ENCODE measurements around the gene EFNA1.

The EFNA1 gene, protein sequence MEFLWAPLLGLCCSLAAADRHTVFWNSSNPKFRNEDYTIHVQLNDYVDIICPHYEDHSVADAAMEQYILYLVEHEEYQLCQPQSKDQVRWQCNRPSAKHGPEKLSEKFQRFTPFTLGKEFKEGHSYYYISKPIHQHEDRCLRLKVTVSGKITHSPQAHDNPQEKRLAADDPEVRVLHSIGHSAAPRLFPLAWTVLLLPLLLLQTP

DNA sequence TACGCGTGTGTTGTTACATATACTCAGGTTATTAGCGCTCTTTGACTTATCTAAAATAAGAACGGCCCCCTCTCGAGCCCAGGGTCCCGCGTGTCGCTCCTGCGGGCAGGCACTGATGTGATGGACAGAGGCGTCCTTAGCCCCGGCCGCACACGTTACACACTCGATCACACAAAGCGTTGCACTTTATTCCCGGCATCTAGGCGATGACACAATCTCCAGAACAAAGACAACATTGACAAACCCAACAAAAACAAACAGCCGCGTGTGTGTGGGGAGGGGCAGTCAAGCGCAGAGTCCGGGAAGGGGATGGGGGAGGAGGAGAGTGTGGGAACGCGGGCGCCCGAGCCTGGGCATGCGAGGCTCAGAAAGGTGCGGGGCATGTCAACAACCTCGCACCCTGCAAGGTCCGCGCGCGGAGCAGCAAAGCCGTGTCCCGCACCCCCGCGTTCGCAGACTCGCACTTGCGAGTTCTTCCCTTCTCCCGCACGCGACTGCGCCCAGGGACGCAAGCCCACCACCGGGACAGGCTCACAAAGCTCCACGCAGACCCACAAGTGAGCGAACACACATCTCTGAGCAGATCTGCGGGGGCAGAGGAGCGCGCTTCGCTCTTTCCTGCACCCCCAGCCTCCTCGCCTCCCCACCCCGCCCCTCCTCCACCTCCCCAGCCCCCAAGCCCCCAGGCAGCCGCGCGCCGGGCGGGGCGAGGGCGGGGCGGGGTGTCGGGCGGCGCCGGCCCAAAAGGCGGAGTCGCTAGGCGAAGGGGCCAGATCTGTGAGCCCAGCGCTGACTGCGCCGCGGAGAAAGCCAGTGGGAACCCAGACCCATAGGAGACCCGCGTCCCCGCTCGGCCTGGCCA is at the start of gene EFNA1:
TSS of gene EFNA1 (plus strand) at position 772 of the 862 bp plus-strand sequence. CDS start 102 bp downstream, outside the sequence.
- DNase-seq: peak; percentile 35 to 47

DNA sequence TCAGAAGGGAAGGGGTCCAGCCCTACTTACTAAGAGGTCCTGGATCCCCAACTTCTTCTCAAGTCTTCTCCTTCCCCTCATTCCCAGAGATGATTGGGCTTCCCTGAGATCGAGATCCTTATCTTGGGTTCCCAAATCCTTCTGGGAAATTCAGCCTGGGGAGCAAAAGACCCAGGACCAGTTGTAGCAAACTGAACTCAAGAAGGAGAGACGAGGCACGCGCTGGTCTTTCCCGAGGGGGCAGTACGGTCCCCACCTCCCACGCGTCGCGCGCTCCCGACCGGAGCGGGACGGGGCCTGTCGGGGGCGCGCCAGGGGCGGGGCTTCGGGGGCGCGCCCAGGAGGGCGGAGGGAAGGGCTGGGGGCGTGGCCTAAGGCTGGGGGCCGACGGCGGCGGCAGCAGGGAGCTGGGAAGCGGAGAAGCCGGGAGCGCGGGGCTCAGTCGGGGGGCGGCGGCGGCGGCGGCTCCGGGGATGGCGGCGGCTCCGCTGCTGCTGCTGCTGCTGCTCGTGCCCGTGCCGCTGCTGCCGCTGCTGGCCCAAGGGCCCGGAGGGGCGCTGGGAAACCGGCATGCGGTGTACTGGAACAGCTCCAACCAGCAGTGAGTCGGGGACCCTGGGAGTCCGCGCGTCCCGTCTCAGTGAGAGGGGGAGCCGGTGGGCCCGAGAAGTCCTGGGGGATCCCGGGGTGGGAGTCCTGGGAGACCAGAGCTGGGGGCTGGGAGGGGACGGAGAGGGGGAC is 49.0 kb upstream of the EFNA1 start, which contains the start of gene EFNA3:
TSS of gene EFNA3 (plus strand) at position 369 of the 741 bp plus-strand sequence. CDS start at position 474, 105 bp downstream.
- peak; percentile 58 to 69 for DNase-seq

DNA sequence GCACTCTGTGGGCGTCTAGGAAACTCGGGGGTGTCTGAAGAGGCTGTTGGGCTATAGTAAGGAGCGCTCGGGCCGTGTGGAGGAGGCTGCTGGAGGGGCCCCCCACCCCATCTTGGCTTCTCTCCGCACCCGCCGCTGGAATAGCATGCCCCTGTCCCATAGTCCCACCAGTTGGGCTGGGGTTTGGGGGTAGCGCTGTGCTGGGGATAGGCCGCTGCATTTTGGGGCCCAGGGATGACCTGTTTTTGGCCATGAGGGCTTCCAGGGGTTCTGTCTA is 48.5 kb upstream of the EFNA1 start:
- no peak for DNase-seq

DNA sequence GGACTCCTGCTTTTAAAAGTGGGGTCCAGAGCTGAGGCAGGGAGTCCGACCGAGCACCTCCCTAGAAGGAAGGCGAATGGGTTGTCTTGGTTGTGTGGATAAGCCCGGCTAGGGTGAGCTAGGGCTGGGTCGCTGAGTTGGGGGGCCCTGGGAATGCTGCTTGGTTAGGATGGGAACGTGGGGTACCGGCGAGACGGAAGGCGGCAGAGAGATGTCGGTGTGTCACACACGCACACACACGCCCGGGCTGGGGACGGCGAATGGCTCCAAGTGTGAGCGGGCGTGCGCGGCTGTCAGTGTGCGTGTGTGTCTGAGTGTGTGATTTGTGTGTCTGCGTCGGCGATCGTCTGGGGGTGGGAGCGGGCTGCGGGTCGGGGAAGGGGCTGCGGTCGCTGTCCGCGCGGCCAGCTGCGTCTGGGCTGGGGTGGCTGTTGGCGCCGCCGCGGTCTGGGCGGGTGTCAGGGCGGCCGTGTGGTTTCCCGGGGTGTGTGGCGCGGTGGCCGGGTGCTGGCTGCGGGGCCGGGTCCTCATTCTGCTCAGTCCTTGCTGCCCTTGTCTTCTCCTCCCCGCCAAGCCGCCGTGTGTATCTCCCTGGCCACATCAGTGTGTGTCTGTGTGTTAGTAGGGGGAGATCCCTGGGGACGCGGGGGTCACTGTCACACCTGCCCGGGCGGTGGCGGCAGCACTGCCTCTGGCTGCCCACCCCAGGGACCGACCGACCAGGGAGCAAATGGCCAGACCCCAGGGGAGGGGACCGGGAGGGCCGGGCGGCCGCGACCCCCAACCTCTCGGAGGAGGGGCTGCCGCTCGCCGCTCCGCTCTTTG is 48.0 kb upstream of the EFNA1 start:
- DNase-seq: peak in 1 of 2 experiments; percentile 19

DNA sequence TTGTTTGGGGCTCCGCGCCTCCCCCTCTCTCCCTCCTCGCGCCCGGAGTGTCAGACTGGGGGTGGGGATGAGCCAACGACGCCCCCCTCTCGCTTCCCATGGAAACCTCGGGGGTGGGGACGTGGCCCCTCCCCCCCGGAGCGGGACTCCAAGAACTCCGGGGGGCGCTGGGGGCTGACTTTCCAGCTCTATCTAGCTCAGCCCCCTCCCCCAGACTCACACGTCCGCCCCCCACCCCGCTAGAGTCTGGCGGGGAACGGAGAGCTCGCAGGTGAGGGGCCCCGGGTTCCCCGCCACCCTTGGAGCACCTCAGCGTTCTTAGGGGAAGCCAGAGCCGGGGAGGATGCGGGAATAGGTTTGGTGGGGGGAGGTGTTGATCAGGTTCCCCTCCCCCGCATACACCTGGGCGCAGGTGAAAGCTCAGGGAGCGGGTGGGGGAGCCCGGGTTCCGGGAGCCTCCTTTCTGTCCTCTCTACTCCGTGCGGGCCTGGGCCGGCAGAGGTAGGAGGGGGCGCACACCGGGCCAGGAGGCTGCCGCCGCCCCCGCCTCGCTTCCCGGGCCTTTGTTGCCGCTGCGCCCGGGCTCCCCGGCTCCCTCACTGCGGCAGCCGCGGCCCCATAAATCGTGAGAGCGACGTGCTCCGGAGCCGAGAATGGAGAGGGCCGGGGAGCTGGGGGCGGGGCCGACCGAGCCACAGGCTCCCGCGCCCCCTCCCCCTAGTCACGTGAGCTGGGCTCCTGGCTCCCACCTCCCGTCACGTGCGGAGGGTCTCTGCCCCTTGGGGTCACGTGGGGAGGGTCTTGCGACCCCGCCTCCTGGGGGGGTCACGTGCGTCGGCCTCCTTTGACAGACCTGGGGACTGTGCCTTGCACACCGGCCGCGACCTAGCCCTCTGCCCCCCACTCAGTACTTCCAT is 47.1 kb upstream of the EFNA1 start:
- peak in 1 of 2 experiments; percentile 21 for DNase-seq

DNA sequence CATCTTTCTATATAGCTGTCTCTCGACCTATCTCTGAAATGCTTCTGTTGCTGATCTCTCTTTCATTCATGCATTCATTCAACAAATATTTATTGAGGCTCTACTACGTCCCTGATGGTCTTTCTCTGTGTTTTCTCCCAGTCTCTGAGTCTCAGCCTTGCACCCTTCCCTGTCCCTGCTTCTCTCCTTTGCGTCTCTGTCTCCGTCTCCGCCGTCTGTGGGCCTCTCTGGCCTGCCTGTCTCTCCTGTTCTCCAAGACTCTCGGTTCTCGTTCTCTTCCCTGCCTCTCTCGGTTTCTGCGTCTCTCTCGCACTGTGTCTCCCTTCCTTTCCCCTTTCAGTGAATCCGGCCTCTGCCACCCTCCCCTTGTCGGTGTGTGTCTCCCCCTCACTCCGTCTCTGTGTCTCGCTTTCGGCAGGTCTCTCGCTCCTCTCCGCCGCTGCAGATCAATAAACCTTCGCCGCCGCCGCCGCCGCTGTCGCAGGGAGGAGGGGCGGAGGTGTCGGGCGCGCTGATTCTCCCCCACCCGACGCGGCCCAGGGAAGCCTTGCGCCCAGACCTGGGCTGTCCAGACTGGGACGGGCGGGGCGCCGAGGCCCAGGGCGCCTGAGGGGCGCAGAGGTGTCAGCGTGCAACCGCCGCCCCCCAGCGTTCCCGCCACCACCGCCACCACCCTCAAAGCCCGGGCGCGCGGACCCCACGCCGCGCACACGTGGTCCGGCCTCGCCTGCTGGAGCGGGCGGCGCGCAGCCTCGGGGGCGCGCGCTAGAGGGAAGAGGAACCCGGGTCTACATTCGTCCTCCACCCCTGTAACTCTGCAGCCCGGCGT is 46.0 kb upstream of the EFNA1 start:
- peak in 1 of 2 experiments; percentile 18 for DNase-seq

DNA sequence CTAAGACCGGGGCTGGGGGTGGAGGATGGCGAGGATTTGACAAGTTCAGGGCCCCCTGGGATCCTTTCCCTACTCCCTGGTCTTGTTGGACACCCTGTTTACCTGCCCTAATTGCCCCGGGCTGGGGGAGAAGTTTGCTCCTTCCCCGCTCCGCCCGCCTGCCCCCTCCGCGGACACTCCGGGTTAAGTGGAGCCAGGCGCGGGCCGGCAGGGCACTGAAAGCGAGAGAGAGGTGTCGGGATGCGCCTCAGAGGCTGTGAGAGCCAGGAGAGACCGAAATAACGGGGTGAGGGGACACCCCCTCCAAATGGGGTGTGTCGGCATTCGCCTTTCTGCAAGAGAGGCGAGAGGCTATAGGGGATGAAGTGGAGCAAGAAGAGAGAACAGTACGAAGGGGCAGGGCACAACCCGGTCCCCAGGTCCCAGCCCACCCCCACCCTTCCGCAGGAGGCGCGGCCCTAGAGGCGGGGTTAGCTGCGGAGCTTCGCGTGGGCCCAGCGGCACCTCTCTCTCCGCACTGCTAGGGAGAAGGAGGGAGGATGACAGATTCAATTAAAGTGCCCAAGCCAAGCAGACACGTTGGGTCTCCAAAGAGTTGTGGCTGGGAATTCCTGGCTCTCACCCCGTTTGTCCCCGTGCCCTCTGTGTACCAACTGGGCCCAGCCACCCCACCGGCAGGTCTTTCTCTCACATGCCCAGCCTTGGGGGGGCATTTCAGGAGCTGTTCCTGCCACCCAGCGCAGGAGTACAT is 45.2 kb upstream of the EFNA1 start:
- peak in 1 of 2 experiments; percentile 54 for DNase-seq

DNA sequence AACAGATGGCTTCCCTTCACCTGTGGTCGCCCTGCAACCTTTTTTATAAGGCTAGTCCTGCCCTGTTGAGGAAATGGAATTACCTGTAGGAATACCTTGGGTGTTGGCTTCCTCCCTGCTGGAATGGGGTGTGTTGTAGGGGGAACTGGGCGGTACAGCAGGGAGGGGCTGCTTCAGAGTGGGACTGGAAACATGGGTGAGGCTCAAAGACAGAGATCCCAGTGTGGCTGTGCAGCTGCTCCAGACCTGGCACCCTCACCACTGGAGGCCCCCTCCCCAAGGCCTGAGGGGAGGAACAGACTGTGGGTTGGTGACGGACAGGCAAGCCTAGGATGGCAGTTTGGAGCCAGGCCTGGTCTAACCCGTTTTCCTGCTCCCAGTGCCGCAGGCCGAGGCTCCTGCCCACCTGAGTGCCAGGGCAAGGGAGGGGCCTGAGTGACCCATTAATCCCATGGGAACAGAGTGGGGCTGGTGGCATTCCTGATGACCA is 44.6 kb upstream of the EFNA1 start:
- DNase-seq: no peak

DNA sequence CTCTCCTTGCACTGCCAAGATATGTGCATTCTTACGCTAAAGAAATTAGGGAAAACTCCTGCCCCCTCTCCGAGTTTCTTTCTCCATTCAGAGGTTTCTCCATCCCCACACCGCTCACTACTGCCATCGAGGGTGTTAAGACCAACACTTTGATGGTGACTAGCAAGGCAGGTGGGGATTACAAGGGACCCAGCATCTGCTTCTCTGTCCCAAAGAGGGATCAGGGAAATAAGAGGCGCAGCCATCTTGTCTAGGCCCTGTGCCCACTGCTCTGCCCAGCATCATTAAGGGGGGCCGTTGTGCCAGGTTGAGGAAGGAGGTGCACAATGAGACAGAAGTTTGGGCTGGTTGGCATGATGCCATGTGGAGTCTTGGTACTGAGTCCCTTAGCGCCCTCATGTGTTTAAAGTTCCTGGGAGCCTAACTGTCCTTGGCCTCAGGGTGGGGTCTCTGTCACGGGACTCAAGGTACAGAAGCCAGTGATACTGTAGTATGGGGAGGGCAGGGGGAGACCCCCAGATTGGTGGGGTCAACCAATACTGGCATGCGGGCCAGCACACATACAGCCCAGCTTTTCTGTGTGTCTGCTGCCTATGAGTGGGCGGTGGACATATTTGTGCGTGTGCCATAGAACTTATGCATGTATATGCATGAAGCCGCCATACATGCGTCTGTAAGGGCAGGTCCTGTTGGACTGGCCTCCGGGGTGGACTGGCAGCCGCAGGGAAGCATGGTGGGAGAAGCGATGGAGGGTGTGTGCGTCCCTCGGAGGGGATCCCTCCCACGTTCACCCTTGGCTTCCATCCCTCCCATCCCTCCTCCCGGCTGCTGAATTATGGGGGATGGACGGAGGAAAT is 43.6 kb upstream of the EFNA1 start:
- DNase-seq: peak in 1 of 2 experiments; percentile 15

DNA sequence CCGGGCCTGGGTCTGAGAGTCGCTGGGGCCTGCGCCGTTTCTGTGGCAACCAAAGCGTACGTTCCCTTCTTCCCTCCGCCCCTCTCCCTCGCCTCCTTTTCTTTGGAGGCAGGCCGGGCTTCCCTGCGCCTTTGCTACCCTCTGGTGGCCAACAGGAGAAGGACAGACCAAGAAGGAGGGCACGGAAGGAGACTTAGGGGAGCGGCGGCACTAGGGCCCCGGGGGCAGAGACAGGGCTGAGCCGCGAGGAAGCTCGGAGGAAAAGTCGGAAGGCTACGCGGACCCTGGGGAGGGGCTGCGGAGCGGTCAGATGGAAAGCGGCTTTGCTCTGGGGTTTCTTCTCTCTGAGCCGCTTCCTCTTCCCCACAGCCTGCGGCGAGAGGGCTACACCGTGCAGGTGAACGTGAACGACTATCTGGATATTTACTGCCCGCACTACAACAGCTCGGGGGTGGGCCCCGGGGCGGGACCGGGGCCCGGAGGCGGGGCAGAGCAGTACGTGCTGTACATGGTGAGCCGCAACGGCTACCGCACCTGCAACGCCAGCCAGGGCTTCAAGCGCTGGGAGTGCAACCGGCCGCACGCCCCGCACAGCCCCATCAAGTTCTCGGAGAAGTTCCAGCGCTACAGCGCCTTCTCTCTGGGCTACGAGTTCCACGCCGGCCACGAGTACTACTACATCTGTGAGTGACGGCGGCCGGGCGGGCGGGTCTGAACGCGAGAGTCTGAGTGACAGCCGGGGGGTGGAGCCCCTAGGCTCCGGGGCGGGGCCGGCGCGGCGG is 42.8 kb upstream of the EFNA1 start:
- peak; percentile 88 to 90 for DNase-seq

DNA sequence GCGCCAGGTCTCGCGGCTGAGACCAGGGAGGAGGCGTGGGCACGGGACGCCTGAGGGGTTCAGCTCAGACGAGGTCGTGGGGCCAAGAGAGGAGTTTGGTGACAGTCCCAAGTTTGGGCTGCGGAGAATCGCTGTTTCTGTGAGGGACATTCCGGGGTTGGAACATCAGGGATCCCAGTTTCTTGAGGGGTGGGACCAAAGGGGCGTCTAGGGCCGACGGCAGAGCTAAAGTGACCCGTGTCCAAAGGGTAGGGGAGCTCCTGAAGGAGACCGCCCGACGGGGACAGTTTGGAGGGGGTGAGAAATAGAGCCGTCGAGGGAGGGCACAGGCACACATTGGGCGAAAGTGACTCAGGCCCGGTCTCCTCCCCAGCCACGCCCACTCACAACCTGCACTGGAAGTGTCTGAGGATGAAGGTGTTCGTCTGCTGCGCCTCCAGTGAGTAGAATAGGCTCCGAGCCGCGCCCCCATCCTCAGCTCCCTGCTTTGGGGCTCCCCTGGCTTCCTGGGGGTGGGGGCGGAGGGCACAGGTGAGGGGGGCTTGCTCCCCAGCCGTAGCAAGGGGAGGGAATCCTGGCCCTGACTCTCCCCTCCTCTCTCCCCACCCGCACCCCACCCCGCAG is 42.1 kb upstream of the EFNA1 start:
- peak; percentile 71 to 89 for DNase-seq

DNA sequence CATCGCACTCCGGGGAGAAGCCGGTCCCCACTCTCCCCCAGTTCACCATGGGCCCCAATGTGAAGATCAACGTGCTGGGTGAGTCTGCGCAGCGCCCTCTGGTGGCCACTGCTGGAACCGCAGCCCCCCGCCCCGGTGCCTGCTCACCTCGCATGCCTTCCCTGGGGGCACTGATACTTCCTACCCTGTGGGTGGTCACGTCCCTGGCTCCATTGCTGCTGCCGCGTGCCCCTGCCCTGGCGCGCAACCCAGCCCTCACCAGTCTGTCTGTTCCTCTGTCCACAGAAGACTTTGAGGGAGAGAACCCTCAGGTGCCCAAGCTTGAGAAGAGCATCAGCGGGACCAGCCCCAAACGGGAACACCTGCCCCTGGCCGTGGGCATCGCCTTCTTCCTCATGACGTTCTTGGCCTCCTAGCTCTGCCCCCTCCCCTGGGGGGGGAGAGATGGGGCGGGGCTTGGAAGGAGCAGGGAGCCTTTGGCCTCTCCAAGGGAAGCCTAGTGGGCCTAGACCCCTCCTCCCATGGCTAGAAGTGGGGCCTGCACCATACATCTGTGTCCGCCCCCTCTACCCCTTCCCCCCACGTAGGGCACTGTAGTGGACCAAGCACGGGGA is 41.4 kb upstream of the EFNA1 start:
- peak; percentile 66 to 79 for DNase-seq

DNA sequence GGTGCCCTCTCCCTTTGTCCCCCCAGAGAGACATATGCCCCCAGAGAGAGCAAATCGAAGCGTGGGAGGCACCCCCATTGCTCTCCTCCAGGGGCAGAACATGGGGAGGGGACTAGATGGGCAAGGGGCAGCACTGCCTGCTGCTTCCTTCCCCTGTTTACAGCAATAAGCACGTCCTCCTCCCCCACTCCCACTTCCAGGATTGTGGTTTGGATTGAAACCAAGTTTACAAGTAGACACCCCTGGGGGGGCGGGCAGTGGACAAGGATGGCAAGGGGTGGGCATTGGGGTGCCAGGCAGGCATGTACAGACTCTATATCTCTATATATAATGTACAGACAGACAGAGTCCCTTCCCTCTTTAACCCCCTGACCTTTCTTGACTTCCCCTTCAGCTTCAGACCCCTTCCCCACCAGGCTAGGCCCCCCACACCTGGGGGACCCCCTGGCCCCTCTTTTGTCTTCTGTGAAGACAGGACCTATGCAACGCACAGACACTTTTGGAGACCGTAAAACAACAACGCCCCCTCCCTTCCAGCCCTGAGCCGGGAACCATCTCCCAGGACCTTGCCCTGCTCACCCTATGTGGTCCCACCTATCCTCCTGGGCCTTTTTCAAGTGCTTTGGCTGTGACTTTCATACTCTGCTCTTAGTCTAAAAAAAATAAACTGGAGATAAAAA is 40.7 kb upstream of the EFNA1 start:
- DNase-seq: no peak

DNA sequence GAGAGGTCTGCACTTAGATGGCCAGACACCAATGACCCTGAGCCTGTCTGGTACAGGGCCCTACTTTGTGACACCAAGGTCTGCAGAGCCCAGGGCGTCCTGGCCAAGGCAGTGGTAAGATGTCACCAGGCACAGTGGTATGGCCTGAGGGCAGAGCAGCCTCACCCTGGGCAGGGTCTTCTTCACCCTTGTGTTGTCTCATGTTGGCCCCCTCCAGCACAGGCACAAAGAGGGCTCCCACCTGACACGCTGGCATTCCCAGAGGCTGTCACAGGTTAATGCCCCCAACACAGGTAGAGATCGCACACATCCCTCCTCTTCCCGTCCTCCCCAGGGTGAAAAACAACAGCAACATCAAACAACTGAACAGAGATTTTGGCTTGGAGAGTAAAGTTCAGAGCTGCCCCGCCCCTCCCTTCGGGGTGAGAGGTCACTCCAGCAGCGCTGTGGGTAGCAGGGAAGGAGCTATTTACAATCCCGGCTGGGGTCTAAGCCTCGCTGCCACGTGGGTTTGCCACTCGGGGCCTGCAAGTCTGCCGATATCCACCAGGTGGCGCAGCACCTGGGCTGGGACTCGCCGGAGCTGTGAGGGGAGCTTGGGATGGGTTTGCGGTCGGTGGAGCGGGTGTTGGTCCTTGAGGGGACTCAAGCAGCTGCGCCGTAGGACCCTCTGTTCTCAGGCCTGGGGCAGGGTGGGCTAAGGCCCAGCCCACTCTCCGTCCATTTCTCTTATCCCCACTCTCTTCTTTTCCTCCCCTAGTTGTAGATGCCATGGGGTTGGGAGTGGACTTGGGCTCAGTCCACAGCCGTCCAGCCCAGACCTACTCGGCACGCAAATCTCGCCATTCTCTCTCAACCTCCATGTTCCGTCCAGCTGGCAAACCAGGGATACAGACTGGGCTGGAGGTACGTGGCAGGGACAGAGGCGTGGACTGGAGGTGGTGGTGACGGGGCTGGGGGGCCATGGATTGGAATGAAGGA is 36.3 kb upstream of the EFNA1 start:
- DNase-seq: peak; percentile 75 to 79

DNA sequence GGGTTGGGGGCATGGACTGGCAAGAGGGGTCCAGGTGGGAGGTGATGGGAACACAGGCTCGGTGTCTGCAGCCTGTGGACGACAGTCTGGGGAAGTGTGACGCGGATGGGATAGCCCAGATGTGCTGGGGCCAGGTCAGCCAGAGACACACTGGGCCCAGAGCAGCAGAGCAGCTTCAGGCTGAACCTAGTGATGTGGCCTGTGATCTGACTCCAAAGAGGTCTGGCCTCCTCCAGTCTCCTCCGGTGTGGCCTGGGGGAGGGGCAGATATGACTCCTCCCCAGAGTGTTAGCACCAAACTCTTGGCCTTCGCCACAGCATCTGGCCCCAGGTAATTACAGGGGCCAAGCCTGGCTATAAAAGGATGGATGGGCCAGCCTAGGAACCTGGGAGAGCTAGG is 35.5 kb upstream of the EFNA1 start:
- no peak for DNase-seq
